ENCODE measurements around the gene TBC1D21. TPM values are rescaled to one million over a fixed set of nuclear protein-coding genes. Genes with fewer than 3 reads are reported as not detected.

Gene TBC1D21
- total RNA-seq, 4 donors from 2014 or later: not detected

Other genes with a start within 250 kb of the TBC1D21 start
- gene NPTN, start 240.2 kb upstream of the TBC1D21 start, total RNA-seq: 10 to 100 TPM; 26.5 to 32.9 (median 29.7) TPM
- gene CD276, start 189.2 kb upstream of the TBC1D21 start, total RNA-seq: 10 to 100 TPM in 3 of 4 donors, 1 to 10 TPM in 1; 9.6 to 21.4 (median 16.6) TPM
- gene INSYN1, start 120.2 kb upstream of the TBC1D21 start, total RNA-seq: 10 to 100 TPM in 1 of 4 donors, 1 to 10 TPM in 3; 2.7 to 11.6 (median 7.7) TPM
- 10 to 100 TPM in 1 of 4 donors, 1 to 10 TPM in 3; 4.9 to 11.2 (median 5.7) TPM for gene LOXL1, start 52.9 kb downstream of the TBC1D21 start, total RNA-seq
- 10 to 100 TPM; 15.2 to 28.8 (median 16.9) TPM for gene STOML1, start 118.7 kb downstream of the TBC1D21 start, total RNA-seq
- gene PML, start 121.2 kb downstream of the TBC1D21 start, total RNA-seq: 10 to 100 TPM; 17.3 to 42.1 (median 21.2) TPM
- gene GOLGA6A, start 209.0 kb downstream of the TBC1D21 start, total RNA-seq: under 1 TPM in 2 of 4 donors, not detected in 2; 0.10 to 0.83 TPM

Measured in gastrocnemius medialis (tissue), 4 donors.